Stimulated activated CD8-positive, alpha-beta memory T cell treated with anti-CD3 and anti-CD28 coated beads, Interleukin-15, amount 100 ng/mL, for 1 hour (primary cell): ENCODE data around the gene ACTR2.
"Not testable (repeated sequence)": the region's sequence is repeated elsewhere in the genome, so short reads cannot be mapped to it uniquely, and the experiment has no call there.

Experiments used
- DNase-seq: peaks from one replicate; pipeline ENCODE4 v3.0.0-alpha.2; 2020; ENCODE audit warnings: low read depth

ACTR2 gene

DNA sequence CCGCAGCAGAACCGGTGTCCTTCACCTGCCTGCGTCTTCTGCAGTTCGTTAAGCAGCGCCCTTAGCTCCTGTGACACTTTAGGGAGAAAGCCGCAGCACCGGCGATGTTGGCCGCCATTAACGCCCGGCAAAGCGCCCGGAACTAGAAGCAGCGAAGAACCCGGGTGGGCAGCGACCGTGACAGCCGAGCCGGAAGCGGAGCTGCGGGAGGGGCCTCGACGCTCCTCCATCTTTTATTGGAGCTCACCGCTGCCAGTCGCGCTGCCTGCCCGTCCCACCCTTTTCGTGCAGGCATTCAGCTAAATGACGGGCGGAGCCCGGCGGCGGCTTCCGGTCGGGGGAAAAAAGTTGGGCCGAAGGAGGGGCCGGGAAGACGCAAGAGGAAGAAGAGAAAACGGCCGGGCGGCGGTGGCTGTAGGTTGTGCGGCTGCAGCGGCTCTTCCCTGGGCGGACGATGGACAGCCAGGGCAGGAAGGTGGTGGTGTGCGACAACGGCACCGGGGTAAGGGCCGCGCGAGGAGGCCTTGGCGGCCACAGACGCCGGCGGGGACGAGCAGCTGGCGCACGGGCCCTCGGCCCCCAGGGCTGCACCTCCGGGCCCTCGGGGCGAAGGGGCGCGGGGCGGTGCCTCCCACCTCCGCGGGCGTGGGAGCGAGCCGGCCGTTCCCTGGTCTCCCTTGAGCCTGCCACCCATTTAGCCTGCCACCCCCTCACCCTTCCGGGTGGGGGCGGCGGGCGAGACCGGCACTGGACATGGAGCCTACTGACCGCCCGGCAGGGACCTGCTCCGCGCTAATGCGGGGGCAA, at the start of gene ACTR2:
Gene ACTR2, plus strand, starts transcription at position 376 of the 807 bp plus-strand sequence. Its CDS starts 79 bp downstream, at position 455.
- peak; percentile 83 for DNase-seq

DNA sequence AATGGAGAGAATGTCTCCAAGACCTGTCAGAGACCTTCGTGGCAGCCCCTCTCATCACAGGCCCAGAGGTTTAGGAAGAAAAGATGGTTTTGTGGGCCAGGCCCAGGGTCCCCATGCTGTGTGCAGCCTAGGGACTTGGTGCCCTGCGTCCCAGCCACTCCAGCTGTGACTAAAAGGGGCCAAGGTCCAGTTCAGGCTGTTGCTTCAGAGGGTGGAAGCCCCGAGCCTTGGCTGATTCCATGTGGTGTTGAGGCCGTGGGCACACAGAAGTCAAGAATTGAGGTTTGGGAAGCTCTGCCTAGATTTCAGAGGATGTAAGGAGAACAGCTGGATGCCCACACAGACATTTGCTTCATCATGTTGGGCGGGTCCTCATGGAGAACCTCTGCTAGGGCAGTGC, 45.1 kb upstream of the ACTR2 start:
- no peak for DNase-seq

DNA sequence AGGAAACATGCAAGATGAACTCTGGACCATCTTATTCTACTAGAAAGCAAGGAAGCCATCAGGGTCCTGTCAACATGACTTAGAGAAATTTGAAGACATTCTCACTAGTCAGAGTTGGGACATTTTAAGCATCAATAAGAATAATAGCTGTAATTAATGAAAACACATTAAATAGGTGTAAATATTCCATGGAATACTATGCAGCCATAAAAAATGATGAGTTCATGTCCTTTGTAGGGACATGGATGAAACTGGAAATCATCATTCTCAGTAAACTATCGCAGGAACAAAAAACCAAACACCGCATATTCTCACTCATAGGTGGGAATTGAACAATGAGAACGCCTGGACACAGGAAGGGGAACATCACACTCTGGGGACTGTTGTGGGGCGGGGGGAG, 44.2 kb upstream of the ACTR2 start:
- not testable (repeated sequence) for DNase-seq

DNA sequence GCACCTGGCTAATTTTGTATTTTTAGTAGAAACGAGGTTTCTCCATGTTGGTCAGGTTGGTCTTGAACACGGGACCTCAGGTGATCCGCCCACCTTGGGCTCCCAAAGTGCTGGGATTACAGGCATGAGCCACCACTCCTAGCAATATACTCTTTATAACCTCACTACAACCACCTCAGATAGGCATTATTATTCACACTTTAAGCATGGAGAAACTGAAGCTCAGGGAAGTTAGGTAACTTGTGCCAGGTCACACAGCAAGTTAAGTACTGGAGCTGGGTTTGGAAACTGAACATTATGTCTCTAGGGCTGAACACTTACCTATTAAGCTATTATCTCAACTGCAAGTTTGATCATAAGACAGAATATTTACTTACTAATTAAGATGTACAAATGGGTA, 42.6 kb upstream of the ACTR2 start:
- DNase-seq, result no peak

DNA sequence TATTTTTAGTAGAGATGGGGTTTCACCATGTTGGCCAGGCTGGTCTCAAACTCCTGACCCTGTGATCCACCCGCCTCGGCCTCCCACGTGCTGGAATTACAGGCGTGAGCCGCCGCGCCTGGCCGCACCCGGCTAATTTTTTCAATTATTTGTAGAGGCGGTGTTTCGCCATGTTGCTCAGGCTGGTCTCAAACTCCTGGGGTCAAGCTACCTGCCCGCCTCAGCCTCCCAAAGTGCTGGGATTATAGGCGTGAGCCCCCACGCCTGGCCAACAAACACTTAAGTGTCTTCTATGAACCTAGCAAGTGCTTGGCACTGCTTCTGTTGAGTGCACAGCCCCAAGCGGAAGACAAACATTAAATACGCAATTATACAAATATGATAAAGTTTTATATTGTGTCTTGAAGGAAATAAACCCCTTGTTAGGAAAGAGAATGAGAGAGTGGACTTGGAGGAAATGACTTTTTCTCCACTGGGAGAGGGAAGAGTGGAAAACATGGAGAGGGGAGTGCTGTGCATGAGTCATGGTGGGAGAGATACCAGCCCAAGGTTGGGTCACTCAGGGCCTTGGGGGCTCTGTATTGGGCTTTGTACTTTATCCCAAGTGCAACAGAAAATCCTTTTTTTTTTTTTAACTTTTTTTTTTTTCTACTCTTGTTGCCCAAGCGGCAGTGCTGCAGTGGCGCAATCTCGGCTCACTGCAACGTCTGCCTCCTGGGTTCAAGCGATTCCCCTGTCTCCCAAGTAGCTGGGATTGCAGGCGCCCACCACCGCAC, 41.4 kb upstream of the ACTR2 start:
- DNase-seq, result no peak

DNA sequence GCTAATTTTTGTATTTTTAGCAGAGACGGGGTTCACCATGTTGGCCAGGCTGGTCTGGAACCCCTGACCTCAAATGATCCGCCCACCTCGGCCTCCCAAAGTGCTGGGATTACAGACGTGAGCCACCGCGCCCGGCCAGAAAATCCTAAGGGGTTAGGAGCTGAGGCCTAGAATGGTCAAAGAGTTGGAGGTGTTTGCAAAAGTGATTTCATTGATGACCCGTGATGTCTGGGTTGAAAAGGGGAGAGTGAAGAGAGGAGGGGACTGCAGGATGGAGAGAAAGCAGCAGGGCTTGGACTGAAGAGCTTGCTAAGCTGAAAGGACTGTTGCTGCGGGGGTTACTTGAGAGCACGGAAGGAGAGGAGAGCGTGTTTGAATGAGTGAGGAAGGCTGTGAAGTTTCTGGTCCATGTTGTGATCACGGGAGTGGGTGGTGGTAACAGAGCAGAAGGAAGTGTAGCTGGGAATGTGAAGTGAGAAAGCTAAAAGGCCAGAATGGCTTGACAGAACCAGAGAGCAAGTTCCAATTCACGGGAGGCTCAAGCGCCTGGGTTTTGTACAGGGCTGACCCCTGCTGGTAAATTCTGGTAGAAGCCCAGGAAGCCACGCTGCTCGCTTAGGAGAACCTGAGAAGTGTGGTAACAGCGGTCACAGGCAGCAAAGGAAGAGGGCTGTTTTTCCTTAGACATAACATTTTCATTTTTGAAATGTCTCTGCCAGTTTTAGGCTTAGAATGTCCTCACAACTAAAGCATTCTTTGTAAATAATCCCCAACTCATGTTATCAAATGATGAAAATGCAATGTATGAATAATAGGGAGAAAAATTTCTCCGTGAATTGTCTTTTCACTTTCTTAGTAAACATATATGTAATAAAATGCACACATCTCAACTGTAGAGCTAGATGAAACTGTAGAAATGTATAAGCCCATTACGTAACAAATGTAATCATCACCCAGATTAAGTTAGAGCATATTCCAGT, 40.5 kb upstream of the ACTR2 start:
- DNase-seq, result peak; percentile 34

DNA sequence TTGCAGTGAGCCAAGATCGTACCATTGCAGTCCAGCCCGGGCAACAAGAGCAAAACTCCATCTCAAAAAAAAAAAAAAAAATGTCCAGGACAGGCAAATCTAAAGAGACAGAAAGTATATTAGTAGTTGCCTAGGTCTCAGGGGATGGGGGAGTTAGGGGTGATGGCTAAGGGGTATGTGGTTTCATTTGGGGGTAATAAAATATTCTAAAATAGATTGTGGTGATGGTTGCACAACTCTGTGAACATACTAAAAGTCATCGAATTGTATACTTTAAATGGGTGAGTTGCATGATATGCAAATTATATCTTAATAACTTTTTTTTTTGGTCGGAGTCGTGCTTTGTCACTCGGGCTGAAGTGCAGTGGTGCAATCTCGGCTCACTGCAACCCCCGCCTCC, 34.2 kb upstream of the ACTR2 start:
- no peak for DNase-seq

DNA sequence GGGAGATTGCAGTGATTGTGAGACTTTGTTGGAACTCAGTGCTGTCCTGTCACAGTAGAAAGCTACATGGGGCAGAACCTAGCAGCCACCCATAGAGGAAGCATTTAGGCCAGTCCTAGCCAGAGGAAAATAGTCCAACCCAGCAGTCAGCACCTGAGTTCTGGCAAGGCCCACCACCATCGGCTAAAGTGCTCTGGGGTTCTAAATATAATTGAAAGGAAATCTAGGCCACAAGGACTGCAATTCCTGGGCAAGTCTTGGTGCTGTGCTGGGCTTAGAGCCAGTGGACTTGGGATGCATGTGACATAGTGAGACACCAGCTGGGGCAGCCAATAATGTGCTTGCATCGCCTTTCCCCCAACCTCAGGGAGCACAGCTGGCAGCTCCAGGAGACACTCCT, 28.9 kb upstream of the ACTR2 start:
- DNase-seq, result no peak

DNA sequence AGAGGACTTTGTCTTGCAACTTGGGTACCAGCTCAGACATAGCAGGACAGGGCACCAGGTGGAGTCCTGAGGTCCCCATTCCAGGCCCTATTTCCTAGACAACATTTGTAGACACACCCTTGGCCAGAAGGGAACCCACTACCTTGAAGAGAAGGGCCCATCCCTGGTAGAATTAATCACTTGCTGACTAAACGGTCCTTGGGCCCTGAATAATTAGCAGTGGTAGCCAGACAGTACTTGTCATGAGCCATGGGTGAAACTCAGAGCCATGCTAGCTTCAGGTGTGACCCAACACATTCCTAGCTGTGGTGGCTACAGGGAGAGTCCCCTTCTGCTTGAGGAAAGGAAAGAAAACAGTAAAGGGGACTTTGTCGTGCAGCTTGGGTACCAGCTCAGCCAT, 28.5 kb upstream of the ACTR2 start:
- DNase-seq, result no peak

DNA sequence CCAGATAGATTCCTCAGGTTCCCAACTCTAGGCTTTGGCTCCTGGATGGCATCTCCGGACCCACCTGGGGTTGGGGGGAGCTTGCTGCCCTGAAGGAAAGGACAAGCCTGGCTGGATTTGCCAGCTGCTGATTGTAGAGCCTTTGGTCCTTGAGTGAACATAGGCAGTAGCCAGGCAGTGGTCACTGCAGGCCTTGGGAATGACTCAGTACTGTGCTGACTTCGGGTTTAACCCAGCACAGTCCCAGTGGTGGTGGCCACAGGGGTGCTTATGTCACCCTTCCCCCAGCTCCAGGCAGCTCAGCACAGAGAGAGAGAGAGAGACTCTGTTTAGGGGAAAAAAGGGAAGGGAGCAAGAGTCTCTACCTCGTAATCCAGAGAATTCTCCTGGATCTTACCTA, 27.7 kb upstream of the ACTR2 start:
- DNase-seq, result no peak

DNA sequence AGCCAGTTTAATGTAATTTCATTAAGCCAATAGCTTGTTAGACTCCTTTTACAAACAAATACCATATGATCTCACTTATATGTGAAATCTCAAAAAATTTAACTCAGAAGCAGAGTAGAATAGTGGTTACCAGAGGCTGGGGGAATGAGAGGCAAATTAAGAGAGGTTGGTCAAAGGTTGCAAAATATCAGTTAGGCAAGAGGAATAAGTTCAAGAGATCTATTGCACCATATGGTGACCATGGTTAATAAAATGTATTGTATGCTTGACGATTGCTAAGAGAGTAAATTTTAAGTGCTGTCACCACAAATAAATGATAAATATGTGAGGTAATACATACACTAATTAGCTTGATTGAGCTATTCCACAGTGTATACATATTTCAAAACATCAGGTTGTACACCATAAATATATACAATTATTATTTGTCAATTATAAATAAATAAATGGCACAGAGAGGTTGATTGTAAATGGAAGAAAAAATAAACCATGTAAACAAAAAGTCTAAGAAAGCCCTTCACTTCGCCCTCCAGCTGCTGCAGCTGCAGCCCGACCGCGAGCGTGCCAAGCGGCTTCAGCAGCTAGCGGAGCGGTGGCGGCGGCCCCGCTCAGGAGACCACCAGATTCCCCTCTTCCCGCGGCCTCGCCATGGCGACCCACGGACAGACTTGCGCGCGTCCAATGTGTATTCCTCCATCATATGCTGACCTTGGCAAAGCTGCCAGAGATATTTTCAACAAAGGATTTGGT, 23.0 kb upstream of the ACTR2 start:
- DNase-seq, result no peak

DNA sequence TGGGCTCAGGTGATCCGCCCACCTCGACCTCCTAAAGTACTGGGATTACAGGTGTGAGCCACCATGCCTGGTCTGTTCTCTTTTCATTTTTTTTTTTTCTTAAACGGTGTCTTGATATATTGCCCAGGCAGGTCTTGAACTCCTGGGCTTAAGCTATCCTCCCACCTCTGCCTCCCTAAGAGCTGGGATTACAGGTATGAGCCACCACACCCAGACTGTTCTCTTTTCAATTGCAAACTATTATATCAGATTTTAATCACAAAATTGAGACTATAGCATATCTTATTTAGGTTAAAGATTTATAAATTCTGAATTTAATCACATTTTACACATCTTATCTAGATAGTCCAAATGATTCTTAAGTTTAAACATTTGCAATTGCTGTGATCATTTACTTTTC, 15.5 kb upstream of the ACTR2 start:
- no peak for DNase-seq

DNA sequence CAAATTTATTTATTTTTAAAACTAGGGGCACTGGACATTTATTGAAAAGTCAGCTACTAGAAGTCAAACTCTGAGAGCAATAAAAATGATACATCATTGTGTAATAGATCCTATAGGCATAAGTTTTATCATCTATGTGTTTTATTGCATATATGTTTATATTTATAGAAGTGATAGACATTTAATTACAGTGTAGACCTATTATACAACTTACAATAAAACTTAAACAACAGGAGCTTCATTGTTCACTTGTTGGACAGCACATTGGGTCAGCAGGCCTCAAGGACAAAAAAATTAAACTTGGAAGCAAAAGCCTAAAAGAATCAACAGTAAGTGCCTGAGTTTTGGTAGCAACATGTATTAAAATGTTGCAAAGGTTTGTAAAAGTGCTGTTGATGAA, 15.0 kb upstream of the ACTR2 start:
- DNase-seq, result no peak

DNA sequence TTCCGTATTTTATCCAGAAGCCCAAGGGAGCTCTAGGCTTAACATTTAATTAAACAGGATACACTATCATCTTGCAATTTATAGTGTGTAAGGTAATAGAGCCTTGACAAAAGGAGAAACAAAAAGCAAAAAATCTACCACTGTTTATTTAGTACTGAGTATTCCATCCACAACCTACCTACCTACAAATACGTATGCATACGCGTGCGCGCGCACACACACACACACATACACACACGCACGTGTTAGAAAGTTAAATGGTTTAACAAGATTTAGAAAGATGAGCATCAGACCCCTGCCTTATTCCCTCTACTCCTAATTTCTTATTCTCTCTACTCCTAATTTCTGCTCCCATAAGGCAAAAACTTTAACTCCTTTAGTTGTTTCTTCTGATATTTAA, 14.6 kb upstream of the ACTR2 start:
- no peak for DNase-seq

DNA sequence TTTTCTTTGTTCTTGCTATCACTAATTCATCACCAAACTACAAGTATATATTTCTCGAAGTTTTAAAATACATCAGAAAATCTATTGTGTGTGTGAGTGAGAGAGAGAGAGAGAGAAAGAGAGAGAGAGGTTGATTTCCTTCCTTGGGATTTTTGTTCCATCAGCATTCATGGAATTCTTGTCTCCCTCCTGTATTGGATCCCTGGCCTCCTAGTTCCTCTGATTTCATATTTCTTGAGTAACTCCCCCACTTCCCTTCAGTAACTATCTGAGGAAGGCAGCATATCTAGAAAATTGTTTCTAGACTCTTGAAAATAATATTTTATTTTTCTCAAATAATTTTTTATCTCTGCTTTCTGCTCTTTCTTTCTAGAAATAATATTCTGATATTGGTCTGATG, 13.3 kb upstream of the ACTR2 start:
- no peak for DNase-seq

DNA sequence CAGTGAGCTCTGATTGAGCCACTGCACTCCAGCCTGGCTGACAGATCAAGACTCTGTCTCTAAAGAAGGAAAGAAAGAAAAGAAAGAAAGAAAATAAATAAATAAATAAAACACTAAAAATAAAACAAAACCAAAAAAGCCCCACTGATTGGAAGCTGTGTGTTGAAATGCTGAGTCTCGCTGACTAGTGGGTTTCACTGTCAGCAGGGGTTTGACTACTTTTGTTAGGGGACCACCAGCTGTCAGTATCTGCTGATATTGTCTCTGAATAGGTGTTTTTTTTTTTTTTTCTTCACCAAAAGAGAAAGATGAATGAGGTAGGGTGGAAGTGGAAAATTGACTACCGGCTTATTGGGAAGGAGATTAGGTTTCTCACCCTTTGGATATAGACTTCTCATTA, 12.8 kb upstream of the ACTR2 start:
- DNase-seq, result no peak

DNA sequence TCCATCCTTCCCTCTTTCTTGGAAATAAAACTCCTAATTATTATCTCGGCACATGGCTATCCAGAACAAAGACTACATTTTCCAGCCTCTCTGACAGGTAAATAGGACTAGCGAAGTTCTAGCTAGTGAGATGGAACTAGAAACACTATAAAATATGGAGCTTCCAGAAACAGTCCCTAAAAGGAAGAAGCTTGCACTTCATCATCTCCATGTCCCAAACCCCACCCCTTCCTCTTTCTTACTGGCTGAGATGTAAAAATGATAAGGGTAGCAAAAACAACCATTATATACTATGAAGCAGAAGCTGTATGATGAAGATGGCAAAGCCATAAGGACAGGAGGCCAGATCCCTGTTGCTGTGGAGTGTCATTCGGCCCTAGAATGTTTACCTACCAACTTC, 11.7 kb upstream of the ACTR2 start:
- no peak for DNase-seq

DNA sequence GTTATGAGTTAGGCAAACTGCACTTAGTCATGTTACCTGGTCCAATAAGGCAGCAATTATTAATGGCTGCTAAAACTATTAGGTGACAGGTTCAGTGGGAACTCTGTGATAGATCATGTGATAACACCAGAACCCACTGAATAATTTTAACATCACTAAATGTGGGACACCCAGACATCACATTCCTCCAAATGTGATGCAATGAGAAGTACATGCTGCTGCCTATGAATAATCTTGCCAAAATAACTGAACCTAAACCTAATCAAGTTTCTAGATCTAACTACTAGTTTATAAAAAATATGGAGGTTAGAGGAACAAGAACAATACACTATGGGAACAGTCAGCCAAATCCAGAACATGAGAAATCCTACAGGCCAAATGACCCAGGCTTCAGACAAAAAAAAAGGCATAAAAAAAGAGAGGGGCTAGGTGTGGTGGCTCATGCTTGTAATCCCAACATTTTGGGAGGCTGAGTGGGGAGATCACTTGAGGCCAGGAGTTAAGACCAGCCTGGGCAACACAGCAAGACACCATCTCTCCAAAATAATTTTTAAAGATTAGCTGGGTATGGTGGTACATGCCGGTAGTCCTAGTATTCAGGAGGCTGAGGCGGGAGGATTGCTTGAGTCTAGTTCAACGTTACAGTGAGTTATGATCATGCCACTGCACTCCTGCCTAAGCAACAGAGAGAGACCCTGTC, 7.0 kb upstream of the ACTR2 start:
- DNase-seq, result no peak

DNA sequence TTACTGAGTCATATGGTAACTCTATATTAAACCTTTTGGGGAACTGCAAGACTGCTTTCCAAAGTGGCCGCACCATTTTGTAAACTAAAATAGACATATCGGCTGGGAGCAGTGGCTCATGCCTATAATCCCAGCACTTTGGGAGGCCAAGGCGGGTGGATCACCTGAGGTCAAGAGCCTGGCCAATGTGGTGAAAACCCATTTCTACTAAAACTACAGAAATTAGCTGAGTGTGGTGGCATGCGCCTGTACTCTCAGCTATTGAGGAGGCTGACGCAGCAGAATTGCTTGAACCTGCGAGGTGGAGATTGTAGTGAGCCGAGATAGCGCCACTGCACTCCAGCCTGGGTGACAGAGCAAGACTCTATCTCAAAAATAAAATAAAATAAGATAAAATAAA, 6.4 kb upstream of the ACTR2 start:
- DNase-seq, result not testable (repeated sequence)

DNA sequence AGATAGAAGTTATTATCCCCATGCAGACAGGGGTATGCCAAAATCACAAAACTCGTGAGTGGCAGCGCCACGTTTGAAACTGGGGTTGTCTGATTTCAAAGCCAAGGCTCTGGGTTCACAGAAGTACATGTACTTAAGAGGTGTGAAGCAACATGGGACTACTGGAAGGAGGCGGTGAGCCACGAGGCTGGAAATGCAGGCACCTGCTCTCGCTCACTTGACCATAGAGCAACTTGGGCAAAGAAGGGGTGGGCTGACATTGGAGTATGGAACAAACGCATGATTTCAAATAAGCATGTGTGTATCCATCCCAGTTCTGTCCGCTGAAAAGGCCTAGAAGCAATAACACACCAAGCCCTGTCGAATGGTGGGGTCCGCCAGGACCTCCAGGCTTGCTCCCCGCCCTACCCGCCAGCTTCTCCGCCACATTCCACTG, 593 bp upstream of the ACTR2 start:
- DNase-seq, result no peak

DNA sequence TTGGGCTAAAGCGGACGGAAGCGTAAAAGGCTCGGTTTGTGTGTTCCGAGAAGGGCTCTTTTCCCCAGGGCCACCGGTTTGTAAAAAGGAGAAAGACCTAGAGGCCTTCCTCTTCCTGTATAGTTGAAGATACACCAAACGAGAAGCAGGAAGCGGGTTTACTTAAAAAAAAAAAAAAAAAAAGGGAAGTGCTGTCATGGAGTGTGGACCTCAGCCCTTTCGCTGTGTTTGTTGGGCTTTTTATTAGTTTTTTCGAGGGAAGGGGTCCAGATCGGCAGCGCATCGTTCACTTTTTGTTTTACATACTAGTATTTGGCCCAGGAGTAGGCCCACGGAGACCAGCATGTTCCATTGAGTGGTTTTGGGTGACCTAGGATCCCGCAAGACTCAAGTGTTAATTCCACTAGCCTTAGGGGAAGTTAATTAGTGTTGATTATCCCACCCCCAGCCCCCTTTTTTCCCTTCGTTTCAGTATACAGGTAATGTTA, 676 bp downstream of the ACTR2 start:
- no peak for DNase-seq
